Transverse colon (tissue), 4 donors: ENCODE data around the gene LOXL1.

Experiments used
- CTCF ChIP-seq, 5 experiments: fragments of 200-600 bp in 3 of 5; fragments of 450-650 bp in 2 of 5; sonication (generic) in 3 of 5; IDR thresholded peaks; 1 replicate in 2 of 5; 2 replicates in 3 of 5; pipeline ENCODE4 v1.5.1; 2016 to 2017; ENCODE audit warnings: antibody characterized with exemption in 5 of 5, inconsistent platforms in 3 of 5, mild to moderate bottlenecking in 2 of 5, moderate library complexity in 1 of 5
- POLR2AphosphoS5 ChIP-seq, 3 donors: sonication (generic); formaldehyde crosslinking; IDR thresholded peaks; one replicate each; pipeline ENCODE4 v1.6.1; 2016; ENCODE audit warnings: antibody characterized with exemption in 3 of 3

DNA sequence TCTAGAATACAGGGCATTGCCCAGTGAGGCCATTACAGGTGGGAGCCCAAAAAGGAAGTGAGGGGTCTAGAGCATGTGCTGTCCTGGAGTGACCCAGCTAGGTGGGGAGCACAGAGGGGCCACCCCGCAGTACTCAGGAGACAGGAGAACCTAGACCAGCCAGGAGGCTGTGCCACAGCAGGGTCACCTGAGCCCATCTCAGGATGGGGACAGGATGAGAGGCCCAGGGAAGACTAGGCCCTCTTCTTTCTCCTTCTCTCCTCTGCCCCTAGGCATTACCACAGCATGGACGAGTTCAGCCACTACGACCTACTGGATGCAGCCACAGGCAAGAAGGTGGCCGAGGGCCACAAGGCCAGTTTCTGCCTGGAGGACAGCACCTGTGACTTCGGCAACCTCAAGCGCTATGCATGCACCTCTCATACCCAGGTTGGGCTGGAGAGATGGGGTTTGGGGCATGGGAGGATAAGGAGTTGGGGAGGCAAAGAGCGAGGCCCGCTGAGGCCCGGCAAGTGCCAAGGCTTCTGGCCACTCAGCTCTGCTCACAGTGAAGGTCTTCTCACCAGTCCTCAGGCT, 20.6 kb downstream of the LOXL1 start:
- no peak for TF ChIP-seq CTCF (IDR thresholded peaks at IDR 0.05)
- no peak for TF ChIP-seq POLR2AphosphoS5 (IDR thresholded peaks at IDR 0.05)
